HepG2 (cell line): Measurements from ENCODE around the gene CLEC18C. TPM values are rescaled to one million over a fixed set of nuclear protein-coding genes. Genes with fewer than 3 reads are reported as not detected.

Experiments
- ASH2L ChIP-seq: fragments of 300-600, 200-600 bp; sonication (generic); IDR thresholded peaks from 2 replicates; pipeline ENCODE4 v1.7.0; 2017; ENCODE audit warnings: low read depth, mild to moderate bottlenecking, moderate library complexity, mixed read lengths, low read length; ENCODE audit not compliant: insufficient read length
- DMAP1 ChIP-seq: IDR thresholded peaks from 2 replicates; pipeline ENCODE4 v1.6.1; 2016
- EED ChIP-seq: sonication (generic); formaldehyde crosslinking; IDR thresholded peaks from 2 replicates; pipeline ENCODE4 v1.5.0; 2020; ENCODE audit warnings: mild to moderate bottlenecking, missing genetic modification reagents
- FOSL1 ChIP-seq: sonication (generic); formaldehyde crosslinking; IDR thresholded peaks from 2 replicates; pipeline ENCODE4 v1.9.0; 2021; ENCODE audit warnings: missing genetic modification reagents, borderline replicate concordance
- FOXM1 ChIP-seq: sonication (generic); formaldehyde crosslinking; IDR thresholded peaks from 2 replicates; pipeline ENCODE4 v1.5.0; 2020; ENCODE audit warnings: missing genetic modification reagents
- FOXO1 ChIP-seq: sonication (generic); formaldehyde crosslinking; IDR thresholded peaks from 2 replicates; pipeline ENCODE4 v1.4.0; 2020; ENCODE audit warnings: missing genetic modification reagents
- GLI4 ChIP-seq: sonication (generic); formaldehyde crosslinking; IDR thresholded peaks from 2 replicates; pipeline ENCODE4 v1.5.1; 2020; ENCODE audit warnings: missing genetic modification reagents, mild to moderate bottlenecking, moderate library complexity, borderline replicate concordance
- NFKB2 ChIP-seq: sonication (generic); formaldehyde crosslinking; IDR thresholded peaks from 2 replicates; pipeline ENCODE4 v1.4.0; 2020; ENCODE audit warnings: missing genetic modification reagents, borderline replicate concordance
- RXRB ChIP-seq: IDR thresholded peaks from 2 replicates; pipeline ENCODE4 v1.6.1; 2016; ENCODE audit warnings: borderline replicate concordance, missing genetic modification reagents, missing compliant biosample characterization
- SIX4 ChIP-seq: sonication (generic); formaldehyde crosslinking; IDR thresholded peaks from 2 replicates; pipeline ENCODE4 v1.4.0; 2020; ENCODE audit warnings: missing genetic modification reagents
- ZFAT ChIP-seq: sonication (generic); formaldehyde crosslinking; conservative IDR thresholded peaks from 2 replicates; pipeline ENCODE4 v1.8.1; 2023; ENCODE audit warnings: missing genetic modification reagents, inconsistent platforms
- polyA plus RNA-seq, 8 experiments: library from polyadenylated mRNA; depleted of rRNA in 3 of 8; stranded (reverse) in 7 of 8; unstranded in 1 of 8; fragments of >200 nt; fragmentation: Illumina TruSeq in 4 of 8; extraction: Trizol in 4 of 8; gene quantifications; 2 replicates each; pipeline versions ENCODE4 v1.2.1 to v1.2.3, GENCODE V29; 2011 to 2016; ENCODE audit warnings: low read depth in 4 of 8, missing spikeins in 1 of 8, mixed read lengths in 1 of 8; ENCODE audit not compliant: insufficient read depth in 1 of 8
- total RNA-seq, 5 experiments: library from RNA; depleted of rRNA; stranded (reverse); fragments of >200 nt; fragmentation: Illumina TruSeq; extraction: Trizol; gene quantifications; 2 replicates each; pipeline ENCODE4 v1.2.3, GENCODE V29; 2016; ENCODE audit warnings: low read depth in 1 of 5
- TF ChIP-seq, protein P1 (sequence below), 2 experiments: fragments of 450-650 bp in 1 of 2; sonication (generic) in 1 of 2; formaldehyde crosslinking in 1 of 2; IDR thresholded peaks; 2 replicates each; pipeline versions ENCODE4 v1.6.1 to v1.8.0; 2016 to 2022; ENCODE audit warnings: antibody characterized with exemption in 1 of 2, mild to moderate bottlenecking in 1 of 2, missing genetic modification reagents in 1 of 2
- TF ChIP-seq, protein P2 (sequence below): sonication (generic); formaldehyde crosslinking; IDR thresholded peaks from 2 replicates; pipeline ENCODE4 v1.4.0; 2020; ENCODE audit warnings: low read depth, mild to moderate bottlenecking, missing genetic modification reagents
- TF ChIP-seq, protein P3 (sequence below): IDR thresholded peaks from 2 replicates; pipeline ENCODE4 v1.6.1; 2018; ENCODE audit warnings: missing genetic modification reagents
- TF ChIP-seq, protein P4 (sequence below): sonication (generic); formaldehyde crosslinking; IDR thresholded peaks from 2 replicates; pipeline ENCODE4 v1.4.0; 2020; ENCODE audit warnings: missing genetic modification reagents

Gene CLEC18C
- total and polyA plus RNA-seq, 2 of the 13 experiments (the other 11 are each of a cell fraction or from before 2014, with no cell fraction given): 0.15 to 0.29 TPM

DNA sequence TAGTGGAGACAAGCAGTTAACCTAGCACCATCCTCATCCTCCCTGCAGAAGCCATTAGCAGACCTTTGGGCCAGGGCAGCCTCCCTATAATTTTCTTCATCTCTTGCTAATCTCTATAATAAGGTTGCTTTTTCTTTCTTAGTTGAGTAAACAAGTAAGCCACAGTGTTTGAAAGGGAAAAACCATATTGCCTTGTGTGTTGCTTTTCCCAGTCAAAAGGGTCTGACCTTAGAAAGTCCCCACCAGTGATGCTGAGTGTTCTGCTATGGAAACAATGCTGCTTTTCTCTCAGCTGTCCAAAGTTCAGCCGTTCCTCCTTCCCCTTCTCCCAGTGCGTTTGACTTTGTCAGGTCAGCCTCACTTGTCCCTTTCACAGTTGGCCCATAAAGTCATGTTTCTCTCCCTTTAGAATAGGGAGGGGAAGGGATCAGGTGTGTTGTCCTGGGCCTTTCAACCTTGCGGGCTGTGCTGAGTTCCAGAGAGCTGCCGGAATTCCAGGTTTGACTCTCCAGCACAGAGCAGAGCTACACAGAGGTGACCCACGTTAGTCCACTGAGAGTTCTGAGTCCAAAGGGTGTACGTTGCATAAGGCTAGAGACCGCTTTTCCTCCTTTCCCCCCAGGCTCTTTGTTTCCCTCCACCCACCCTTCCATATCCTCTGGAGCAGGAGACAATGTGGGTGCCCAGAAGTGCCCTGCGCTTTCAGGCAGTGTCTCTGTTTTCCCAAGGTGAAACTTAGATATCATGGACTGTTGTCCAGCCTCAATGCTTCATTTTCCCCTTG, 15.9 kb upstream of the CLEC18C start (continued):
- TF ChIP-seq, protein P1, sequence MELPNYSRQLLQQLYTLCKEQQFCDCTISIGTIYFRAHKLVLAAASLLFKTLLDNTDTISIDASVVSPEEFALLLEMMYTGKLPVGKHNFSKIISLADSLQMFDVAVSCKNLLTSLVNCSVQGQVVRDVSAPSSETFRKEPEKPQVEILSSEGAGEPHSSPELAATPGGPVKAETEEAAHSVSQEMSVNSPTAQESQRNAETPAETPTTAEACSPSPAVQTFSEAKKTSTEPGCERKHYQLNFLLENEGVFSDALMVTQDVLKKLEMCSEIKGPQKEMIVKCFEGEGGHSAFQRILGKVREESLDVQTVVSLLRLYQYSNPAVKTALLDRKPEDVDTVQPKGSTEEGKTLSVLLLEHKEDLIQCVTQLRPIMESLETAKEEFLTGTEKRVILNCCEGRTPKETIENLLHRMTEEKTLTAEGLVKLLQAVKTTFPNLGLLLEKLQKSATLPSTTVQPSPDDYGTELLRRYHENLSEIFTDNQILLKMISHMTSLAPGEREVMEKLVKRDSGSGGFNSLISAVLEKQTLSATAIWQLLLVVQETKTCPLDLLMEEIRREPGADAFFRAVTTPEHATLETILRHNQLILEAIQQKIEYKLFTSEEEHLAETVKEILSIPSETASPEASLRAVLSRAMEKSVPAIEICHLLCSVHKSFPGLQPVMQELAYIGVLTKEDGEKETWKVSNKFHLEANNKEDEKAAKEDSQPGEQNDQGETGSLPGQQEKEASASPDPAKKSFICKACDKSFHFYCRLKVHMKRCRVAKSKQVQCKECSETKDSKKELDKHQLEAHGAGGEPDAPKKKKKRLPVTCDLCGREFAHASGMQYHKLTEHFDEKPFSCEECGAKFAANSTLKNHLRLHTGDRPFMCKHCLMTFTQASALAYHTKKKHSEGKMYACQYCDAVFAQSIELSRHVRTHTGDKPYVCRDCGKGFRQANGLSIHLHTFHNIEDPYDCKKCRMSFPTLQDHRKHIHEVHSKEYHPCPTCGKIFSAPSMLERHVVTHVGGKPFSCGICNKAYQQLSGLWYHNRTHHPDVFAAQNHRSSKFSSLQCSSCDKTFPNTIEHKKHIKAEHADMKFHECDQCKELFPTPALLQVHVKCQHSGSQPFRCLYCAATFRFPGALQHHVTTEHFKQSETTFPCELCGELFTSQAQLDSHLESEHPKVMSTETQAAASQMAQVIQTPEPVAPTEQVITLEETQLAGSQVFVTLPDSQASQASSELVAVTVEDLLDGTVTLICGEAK (IDR thresholded peaks at IDR 0.05): no peak
- TF ChIP-seq, protein P1 (CRISPR knock-in tag; IDR thresholded peaks at IDR 0.05): peak; percentile 66
- TF ChIP-seq ZFAT (CRISPR knock-in tag): no peak
- no peak for TF ChIP-seq FOSL1 (CRISPR knock-in tag)
- no peak for TF ChIP-seq FOXM1 (CRISPR knock-in tag)
- no peak for TF ChIP-seq GLI4
- TF ChIP-seq, protein P2, sequence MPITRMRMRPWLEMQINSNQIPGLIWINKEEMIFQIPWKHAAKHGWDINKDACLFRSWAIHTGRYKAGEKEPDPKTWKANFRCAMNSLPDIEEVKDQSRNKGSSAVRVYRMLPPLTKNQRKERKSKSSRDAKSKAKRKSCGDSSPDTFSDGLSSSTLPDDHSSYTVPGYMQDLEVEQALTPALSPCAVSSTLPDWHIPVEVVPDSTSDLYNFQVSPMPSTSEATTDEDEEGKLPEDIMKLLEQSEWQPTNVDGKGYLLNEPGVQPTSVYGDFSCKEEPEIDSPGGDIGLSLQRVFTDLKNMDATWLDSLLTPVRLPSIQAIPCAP (CRISPR knock-in tag): peak; percentile 24; the same call in 1 of the 2 replicates
- peak; percentile 76 for TF ChIP-seq FOXO1 (CRISPR knock-in tag)
- TF ChIP-seq, protein P3, sequence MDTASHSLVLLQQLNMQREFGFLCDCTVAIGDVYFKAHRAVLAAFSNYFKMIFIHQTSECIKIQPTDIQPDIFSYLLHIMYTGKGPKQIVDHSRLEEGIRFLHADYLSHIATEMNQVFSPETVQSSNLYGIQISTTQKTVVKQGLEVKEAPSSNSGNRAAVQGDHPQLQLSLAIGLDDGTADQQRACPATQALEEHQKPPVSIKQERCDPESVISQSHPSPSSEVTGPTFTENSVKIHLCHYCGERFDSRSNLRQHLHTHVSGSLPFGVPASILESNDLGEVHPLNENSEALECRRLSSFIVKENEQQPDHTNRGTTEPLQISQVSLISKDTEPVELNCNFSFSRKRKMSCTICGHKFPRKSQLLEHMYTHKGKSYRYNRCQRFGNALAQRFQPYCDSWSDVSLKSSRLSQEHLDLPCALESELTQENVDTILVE: no peak
- TF ChIP-seq DMAP1: peak; percentile 95
- TF ChIP-seq RXRB: peak; percentile 92
- peak; percentile 66 for TF ChIP-seq SIX4
- peak; percentile 100 for TF ChIP-seq ASH2L
- TF ChIP-seq EED (CRISPR knock-in tag): no peak
- TF ChIP-seq, protein P4, sequence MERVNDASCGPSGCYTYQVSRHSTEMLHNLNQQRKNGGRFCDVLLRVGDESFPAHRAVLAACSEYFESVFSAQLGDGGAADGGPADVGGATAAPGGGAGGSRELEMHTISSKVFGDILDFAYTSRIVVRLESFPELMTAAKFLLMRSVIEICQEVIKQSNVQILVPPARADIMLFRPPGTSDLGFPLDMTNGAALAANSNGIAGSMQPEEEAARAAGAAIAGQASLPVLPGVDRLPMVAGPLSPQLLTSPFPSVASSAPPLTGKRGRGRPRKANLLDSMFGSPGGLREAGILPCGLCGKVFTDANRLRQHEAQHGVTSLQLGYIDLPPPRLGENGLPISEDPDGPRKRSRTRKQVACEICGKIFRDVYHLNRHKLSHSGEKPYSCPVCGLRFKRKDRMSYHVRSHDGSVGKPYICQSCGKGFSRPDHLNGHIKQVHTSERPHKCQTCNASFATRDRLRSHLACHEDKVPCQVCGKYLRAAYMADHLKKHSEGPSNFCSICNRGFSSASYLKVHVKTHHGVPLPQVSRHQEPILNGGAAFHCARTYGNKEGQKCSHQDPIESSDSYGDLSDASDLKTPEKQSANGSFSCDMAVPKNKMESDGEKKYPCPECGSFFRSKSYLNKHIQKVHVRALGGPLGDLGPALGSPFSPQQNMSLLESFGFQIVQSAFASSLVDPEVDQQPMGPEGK: peak; percentile 94; the same call in 1 of the 2 replicates
- TF ChIP-seq NFKB2 (CRISPR knock-in tag): no peak
